GM12878 (cell line): Measurements from ENCODE around the gene TM9SF4.

ENCODE experiments used
- CTCF ChIP-seq, 3 experiments: IDR thresholded peaks in 2 of 3; conservative IDR thresholded peaks in 1 of 3; 2 replicates each; pipeline ENCODE4 v1.5.1; 2011; ENCODE audit warnings: low read depth in 3 of 3, low read length in 3 of 3, mild to moderate bottlenecking in 3 of 3, control low read depth in 2 of 3, moderate library complexity in 2 of 3, inconsistent platforms in 1 of 3, mixed read lengths in 1 of 3; ENCODE audit not compliant: control insufficient read depth in 2 of 3, insufficient read depth in 1 of 3; ENCODE audit errors: extremely low read depth in 1 of 3
- EP300 ChIP-seq, 2 experiments: fragments of 150-350 bp in 1 of 2; IDR thresholded peaks; 2 replicates each; pipeline ENCODE4 v1.6.1; 2011 to 2012; ENCODE audit warnings: low read depth in 2 of 2, low read length in 2 of 2, borderline replicate concordance in 1 of 2, improper control_type of control experiment in 1 of 2, inconsistent platforms in 1 of 2; ENCODE audit not compliant: control insufficient read depth in 1 of 2
- JUND ChIP-seq: IDR thresholded peaks from 2 replicates; pipeline ENCODE4 v1.6.1; 2012; ENCODE audit warnings: low read depth, mild to moderate bottlenecking, low read length, improper control_type of control experiment, moderate library complexity
- KLF5 ChIP-seq: fragments of 450-650 bp; IDR thresholded peaks from 2 replicates; pipeline ENCODE4 v1.6.1; 2014; ENCODE audit warnings: mild to moderate bottlenecking; ENCODE audit not compliant: partially characterized antibody
- MAX ChIP-seq: IDR thresholded peaks from 2 replicates; pipeline ENCODE4 v1.6.1; 2012; ENCODE audit warnings: low read depth, low read length, improper control_type of control experiment
- MYC ChIP-seq: IDR thresholded peaks from 2 replicates; pipeline ENCODE4 v1.6.1; 2011; ENCODE audit warnings: mild to moderate bottlenecking, low read length, moderate library complexity, inconsistent platforms; ENCODE audit not compliant: insufficient read depth, insufficient replicate concordance, insufficient read length, severe bottlenecking
- POLR2A ChIP-seq: IDR thresholded peaks from 2 replicates; pipeline ENCODE4 v1.6.1; 2011; ENCODE audit warnings: low read depth, mild to moderate bottlenecking, low read length
- POLR2AphosphoS5 ChIP-seq: IDR thresholded peaks from 2 replicates; pipeline ENCODE4 v1.6.1; 2011; ENCODE audit warnings: mild to moderate bottlenecking, low read length, inconsistent platforms
- RELA ChIP-seq: fragments of 450-650 bp; IDR thresholded peaks from 2 replicates; pipeline ENCODE4 v1.8.0; 2014; ENCODE audit warnings: borderline replicate concordance; ENCODE audit not compliant: partially characterized antibody
- TCF7 ChIP-seq: IDR thresholded peaks from 2 replicates; pipeline ENCODE4 v1.6.1; 2014; ENCODE audit warnings: antibody characterized with exemption, borderline replicate concordance
- YY1 ChIP-seq: IDR thresholded peaks from 2 replicates; pipeline ENCODE4 v1.6.1; 2011; ENCODE audit warnings: low read depth, mild to moderate bottlenecking, low read length
- ZNF274 ChIP-seq: IDR thresholded peaks from one replicate; pipeline ENCODE4 v1.8.0; 2011; ENCODE audit not compliant: insufficient read length, insufficient read depth

- TF ChIP-seq YY1 (no peak), POLR2A (no peak; the same call in 1 of the 2 replicates), EP300 (IDR thresholded peaks at IDR 0.05; ENCODE audit: borderline replicate concordance in 1 of 2, control insufficient read depth in 1 of 2, low read depth in 2 of 2, low read length in 2 of 2) (peak in 1 of 2 experiments; percentile 22; a peak in 1 of 4 replicates), CTCF (IDR thresholded peaks at IDR 0.05 in 2 of 3, conservative IDR thresholded peaks at IDR 0.05 in 1 of 3; ENCODE audit: control insufficient read depth in 2 of 3, extremely low read depth in 1 of 3, insufficient read depth in 1 of 3, low read depth in 3 of 3, low read length in 3 of 3) (no peak), POLR2AphosphoS5 (no peak), MYC (no peak), RELA (no peak), KLF5 (no peak), TCF7 (no peak), ZNF274 (no peak), MAX (no peak), JUND (no peak)
Observed at GRCh38 chr20:32132911-32133549, 23.5 kb downstream of the TM9SF4 start.
